LoVo (cell line): Measurements from ENCODE around the gene AURKAIP1.
A peak's percentile ranks its signal among the peaks of the same experiment; 100 is the strongest.

Experiments
- DNase-seq: peaks from one replicate; pipeline ENCODE4 v3.0.0-alpha.2; 2016; ENCODE audit warnings: low spot score

Gene AURKAIP1

DNA sequence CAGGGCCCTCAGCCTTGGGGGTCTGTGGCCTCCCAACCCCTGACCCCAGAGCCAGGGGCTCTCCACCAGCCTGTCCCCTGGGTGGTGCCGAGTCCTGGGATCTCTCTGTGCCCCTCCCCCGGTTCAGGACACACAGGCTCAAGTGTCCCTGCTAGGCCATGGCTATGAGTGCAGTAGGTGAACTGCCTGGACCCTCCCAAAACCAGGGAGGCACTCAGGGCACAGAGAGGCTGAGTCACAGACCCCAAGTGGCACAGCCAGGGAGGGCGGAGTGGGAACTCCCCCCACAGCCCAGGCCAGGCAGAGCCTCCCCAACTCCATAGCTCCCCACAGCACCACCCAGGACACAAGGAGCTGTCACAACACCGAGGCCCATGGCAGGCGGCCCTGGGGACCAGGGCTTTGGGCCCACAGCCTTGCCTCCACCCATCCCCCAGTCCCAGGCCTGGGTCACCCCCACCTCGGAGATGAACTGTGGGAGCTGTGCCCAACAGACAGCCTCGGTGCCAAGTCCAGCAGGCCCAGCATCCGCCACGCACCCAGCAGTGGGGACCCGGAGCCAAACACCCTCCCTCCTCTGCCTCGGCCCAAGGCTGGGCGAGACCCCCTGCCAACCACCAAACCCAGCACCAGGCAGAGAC lies 29.0 kb downstream of the AURKAIP1 start:
- no peak for DNase-seq

- no peak for DNase-seq
These were observed 29.6 kb downstream of the AURKAIP1 start for GRCh38 chr1:1345384-1345783.

- peak; percentile 80 for DNase-seq
These were observed 30.2 kb downstream of the AURKAIP1 start for GRCh38 chr1:1344655-1345361.

DNA sequence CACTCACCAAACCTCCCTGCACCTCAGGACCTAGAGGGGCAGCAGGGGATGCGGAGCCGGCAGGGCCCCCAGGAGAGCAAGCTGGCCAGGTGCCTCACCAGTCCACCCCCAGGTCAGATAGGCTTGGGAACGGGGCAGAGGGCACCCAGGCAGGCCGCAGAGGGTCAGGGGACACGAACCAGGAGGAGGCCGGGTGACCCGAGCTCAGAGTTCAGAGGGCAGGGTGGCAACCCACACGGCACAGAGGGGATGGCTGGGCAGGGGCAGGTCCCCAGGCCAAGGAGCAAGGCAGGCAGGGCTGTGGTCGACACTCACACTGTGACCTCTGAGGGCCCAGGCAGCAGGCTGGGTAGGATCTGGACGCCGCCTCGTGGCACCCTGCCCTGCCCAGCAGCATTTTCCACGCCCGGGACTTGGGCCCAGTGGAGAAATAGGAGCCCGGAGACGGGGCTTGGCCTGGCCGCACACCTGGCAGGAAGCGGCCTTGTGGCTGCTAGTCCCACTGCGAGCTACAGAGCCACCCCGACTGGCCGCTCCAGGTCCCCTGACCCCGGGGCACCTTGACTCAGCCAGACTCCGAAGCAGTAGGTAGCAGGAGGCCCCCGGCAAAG lies 31.1 kb downstream of the AURKAIP1 start:
- no peak for DNase-seq

GRCh38 chr1:1342584-1343115 lies 32.4 kb downstream of the AURKAIP1 start:
- no peak for DNase-seq

- DNase-seq, result no peak
These were observed 32.9 kb downstream of the AURKAIP1 start for GRCh38 chr1:1342061-1342562.

- no peak for DNase-seq
These were observed 33.4 kb downstream of the AURKAIP1 start for GRCh38 chr1:1341549-1342021.

- no peak for DNase-seq
These were observed 34.0 kb downstream of the AURKAIP1 start for GRCh38 chr1:1340791-1341548.

DNA sequence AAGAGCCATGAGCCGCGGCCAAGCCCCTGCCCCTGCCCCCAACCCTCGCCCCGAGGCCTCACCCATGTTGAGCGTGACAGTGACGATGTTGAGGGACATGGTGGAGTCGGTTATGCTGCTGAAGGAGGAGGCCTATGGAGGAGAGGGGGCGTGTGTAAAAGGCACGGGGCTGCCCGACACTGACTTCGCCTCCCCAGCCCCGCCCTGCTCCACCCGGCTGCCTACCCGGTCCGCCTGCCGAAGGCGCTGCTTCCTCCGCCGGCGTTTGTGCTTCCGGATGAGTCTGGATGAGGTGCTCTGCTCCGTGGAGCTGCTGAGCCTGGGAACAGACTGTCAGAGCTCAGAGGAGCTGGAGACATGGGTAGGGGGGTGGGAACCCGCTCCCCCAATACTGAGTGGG lies 34.8 kb downstream of the AURKAIP1 start:
- no peak for DNase-seq

DNA sequence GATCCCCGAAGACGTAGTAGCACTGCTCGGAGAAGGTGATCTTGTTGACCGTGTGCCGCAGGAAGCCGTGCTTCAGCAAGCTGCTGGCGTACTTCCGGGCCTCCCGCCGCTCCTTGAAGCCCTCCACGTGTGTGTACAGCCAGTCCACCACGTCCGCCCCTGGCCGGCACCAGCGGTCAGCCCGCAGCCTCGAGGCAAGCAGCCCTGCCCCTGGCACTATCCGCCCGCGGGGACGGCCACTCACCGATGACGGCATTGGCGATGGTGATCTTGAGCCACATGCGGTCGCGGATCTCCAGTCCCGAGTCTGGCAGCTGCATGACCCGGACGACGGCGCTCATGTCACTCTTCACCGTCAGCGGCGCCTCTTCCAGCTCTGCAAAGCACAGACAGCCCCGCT lies 36.7 kb downstream of the AURKAIP1 start:
- no peak for DNase-seq

GRCh38 chr1:1337793-1338147 lies 37.2 kb downstream of the AURKAIP1 start:
- no peak for DNase-seq

- DNase-seq, result no peak
These were observed 37.8 kb downstream of the AURKAIP1 start for GRCh38 chr1:1336931-1337792.

DNA sequence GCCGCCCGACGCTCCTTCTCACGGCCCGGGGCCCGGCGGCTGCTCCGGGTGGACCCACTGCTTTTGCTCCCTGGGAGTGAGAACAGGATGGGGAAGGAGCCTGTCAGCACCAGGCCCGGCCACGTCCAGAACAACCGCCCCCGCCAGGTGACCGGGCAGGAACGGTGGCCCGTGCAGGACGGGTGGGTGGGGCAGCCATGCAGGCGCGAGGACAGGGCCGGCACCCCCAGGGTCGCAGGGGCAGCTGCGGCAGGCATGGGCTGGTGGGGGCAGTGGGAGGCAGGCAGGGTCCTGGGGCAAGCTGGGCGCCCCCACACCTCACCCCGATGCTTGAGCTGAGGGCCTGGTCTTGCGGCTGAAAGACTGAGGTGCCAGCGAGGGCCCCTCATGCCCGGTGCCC lies 38.6 kb downstream of the AURKAIP1 start:
- no peak for DNase-seq

DNA sequence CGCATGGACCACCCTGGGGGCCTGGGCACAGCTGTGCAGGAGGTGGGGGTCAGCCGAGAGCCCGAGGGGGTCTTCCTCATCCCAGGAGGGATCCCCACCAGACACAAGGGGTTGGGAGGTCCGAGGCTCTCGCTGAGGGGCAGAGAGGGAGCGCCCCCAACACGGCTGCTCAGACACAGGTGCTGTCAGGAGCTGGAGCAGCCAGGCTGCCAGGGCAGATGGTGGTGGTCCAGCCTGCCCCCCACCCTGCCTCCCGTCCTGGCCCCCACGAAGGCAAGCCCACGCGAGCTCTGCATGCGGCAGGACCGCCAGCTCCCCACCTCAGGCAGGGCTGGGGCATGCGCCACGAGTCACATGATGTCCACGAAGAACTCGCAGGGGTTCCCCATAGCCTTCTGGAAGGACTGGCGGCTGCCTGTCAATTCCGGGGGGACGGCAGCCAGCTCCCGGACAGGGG lies 39.2 kb downstream of the AURKAIP1 start:
- DNase-seq, result no peak

GRCh38 chr1:1335283-1335682 lies 39.7 kb downstream of the AURKAIP1 start:
- DNase-seq, result no peak

DNA sequence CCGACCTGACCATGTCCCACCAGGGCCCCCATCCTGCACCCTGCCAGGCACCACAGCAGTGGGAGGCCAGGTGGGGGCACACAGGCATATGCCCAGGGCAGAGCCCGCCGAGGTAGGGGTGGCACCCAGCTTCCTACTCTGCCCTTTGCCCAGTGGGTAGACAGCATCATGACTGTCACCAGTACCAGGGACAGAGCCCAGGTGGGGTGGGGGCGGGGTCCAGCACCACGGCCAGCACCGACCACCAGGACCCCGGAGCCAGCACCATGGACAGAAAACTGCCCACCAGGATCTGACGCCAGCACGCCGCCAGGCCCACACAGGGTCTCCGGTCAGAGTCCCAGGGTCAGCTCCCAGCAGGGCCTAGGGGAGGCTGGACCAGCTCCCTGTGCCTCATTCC lies 40.2 kb downstream of the AURKAIP1 start:
- no peak for DNase-seq

- no peak for DNase-seq
These were observed 41.3 kb downstream of the AURKAIP1 start for GRCh38 chr1:1333551-1334241.

GRCh38 chr1:1332774-1333480 lies 42.1 kb downstream of the AURKAIP1 start:
- DNase-seq, result no peak

- no peak for DNase-seq
These were observed 42.8 kb downstream of the AURKAIP1 start for GRCh38 chr1:1332031-1332755.
